Parathyroid adenoma (tissue), 2 donors: ENCODE data around the gene GAB4.
"Not testable (repeated sequence)": the region's sequence is repeated elsewhere in the genome, so short reads cannot be mapped to it uniquely, and the experiment has no call there.

Source experiments
- H2AFZ ChIP-seq: fragments of 300-600 bp; sonication (generic); one replicate; pipeline ENCODE4 v1.7.0; 2017; ENCODE audit warnings: antibody characterized with exemption, mild to moderate bottlenecking
- H3K27ac ChIP-seq: fragments of 300-600 bp; sonication (generic); one replicate; pipeline ENCODE4 v1.7.0; 2017
- H3K27me3 ChIP-seq: fragments of 300-600 bp; sonication (generic); one replicate; pipeline ENCODE4 v1.7.0; 2017; ENCODE audit warnings: low read length; ENCODE audit not compliant: control insufficient read depth, insufficient read depth
- H3K36me3 ChIP-seq: fragments of 300-600 bp; sonication (generic); one replicate; pipeline ENCODE4 v1.7.0; 2017; ENCODE audit warnings: low read length; ENCODE audit not compliant: control insufficient read depth, insufficient read depth
- H3K4me1 ChIP-seq: fragments of 300-600 bp; sonication (generic); one replicate; pipeline ENCODE4 v1.7.0; 2017; ENCODE audit warnings: control low read depth
- H3K4me2 ChIP-seq: fragments of 300-600 bp; sonication (generic); one replicate; pipeline ENCODE4 v1.7.0; 2017; ENCODE audit warnings: low read length
- H3K4me3 ChIP-seq: fragments of 300-600 bp; sonication (generic); one replicate; pipeline ENCODE4 v1.7.0; 2017; ENCODE audit warnings: low read depth, low read length
- H3K79me2 ChIP-seq: fragments of 300-600 bp; sonication (generic); one replicate; pipeline ENCODE4 v1.7.0; 2017; ENCODE audit warnings: control low read depth
- H3K9ac ChIP-seq: fragments of 300-600 bp; sonication (generic); one replicate; pipeline ENCODE4 v1.7.0; 2017; ENCODE audit warnings: mild to moderate bottlenecking
- H3K9me3 ChIP-seq: fragments of 300-600 bp; sonication (generic); one replicate; pipeline ENCODE4 v1.7.0; 2017; ENCODE audit warnings: low read length; ENCODE audit not compliant: control insufficient read depth
- CTCF ChIP-seq: fragments of 300-600 bp; sonication (generic); IDR thresholded peaks from one replicate; pipeline ENCODE4 v1.7.0; 2017; ENCODE audit warnings: antibody characterized with exemption, mild to moderate bottlenecking
- donor health status: primary hyperparathyroidism.

GAB4 gene

GRCh38 chr22:17046566-17047348, 38.7 kb upstream of the GAB4 start:
- Histone ChIP-seq H3K9me3 (no peaks in the 10 kb centered on the region), H3K36me3 (no peaks in the 10 kb centered on the region), H3K9ac (no peak overlapping the region), H3K27ac (no peak overlapping the region), H3K4me2 (no peak overlapping the region), H2AFZ (no peak overlapping the region), H3K27me3 (no peaks in the 10 kb centered on the region), H3K4me3 (no peak overlapping the region), H3K4me1 (no peaks in the 10 kb centered on the region), H3K79me2 (no peaks in the 10 kb centered on the region)
- no peak for TF ChIP-seq CTCF

DNA sequence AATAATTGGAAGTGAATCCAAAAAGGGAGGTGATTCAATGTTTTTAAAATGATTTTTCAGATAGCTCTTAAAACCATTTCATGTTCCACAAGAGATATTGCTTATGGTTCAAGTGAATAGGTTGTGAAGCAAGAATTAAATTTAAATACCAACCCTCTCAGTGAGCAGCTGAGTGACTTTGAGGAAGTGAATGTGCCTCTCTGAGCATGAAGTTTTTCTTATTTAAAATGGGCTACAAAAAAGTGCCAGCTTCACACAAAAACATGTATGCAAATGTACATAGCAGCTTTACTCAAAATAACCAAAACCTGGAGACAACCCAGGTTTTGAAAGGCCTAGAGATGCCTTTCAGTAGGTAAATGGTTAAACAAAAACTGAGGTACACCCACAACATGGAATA, 35.5 kb upstream of the GAB4 start:
- H2AFZ ChIP-seq: no peak overlapping the region
- H3K4me1 ChIP-seq: no peaks in the 10 kb centered on the region
- no peak overlapping the region for H3K9ac ChIP-seq
- TF ChIP-seq CTCF: no peak
- no peaks in the 10 kb centered on the region for H3K27me3 ChIP-seq
- no peak overlapping the region for H3K4me2 ChIP-seq
- H3K79me2 ChIP-seq: no peaks in the 10 kb centered on the region
- no peaks in the 10 kb centered on the region for H3K36me3 ChIP-seq
- no peaks in the 10 kb centered on the region for H3K9me3 ChIP-seq
- H3K27ac ChIP-seq: no peak overlapping the region
- no peak overlapping the region for H3K4me3 ChIP-seq

- H3K4me2 ChIP-seq: peak overlapping the region; percentile 73
- H2AFZ ChIP-seq: peak overlapping the region; percentile 80
- H3K9me3 ChIP-seq, H3K27me3 ChIP-seq, H3K36me3 ChIP-seq, H3K9ac ChIP-seq, H3K4me1 ChIP-seq, H3K79me2 ChIP-seq: not testable (repeated sequence)
- H3K27ac ChIP-seq: peak overlapping the region; percentile 70
- H3K4me3 ChIP-seq: peak overlapping the region; percentile 57
These were observed 29.1 kb upstream of the GAB4 start for GRCh38 chr22:17036842-17037711.

DNA sequence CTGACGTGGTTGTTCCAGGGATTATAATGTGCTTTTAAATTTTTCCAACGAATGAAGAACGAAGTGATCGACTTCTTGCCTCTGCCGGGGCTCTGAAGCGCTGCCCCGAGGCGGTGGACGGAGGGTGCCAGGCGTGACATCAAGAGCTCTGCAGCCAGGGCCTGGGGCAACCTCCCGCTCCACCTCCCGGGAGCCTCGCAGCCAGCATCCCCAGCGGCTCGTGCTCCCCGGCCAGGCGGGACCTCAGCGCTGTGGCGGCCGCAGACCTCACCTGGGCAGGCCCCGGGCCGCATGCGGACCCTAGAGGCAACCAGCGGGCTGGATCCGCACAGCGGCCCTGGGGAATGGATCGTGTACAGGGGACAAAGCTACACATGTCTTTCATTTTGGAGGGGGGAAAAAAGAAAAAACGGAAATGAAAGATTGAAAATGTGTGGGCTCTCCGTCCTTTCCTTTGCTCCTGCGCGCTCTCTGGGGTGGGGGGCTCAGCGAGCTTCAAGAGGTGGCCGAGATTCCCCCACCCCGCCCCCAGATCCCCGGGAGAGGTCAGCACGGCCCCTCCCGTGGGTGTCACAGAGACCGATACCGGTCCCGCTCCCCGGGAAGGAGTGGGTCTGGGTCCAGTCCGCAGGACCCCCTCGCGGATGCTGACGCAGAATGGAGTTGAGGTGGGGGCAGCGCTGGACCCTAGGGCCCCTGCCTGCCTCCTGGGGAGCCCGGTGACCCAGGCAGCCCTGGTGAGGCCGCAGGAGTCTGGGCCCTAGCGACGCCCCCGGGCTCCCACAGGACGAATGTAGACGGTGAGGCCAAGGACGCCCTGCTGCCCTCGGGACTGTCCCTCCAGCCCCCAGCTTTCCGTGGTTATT, 28.2 kb upstream of the GAB4 start:
- H3K27me3 ChIP-seq: not testable (repeated sequence)
- H3K27ac ChIP-seq: peak overlapping the region; percentile 70

DNA sequence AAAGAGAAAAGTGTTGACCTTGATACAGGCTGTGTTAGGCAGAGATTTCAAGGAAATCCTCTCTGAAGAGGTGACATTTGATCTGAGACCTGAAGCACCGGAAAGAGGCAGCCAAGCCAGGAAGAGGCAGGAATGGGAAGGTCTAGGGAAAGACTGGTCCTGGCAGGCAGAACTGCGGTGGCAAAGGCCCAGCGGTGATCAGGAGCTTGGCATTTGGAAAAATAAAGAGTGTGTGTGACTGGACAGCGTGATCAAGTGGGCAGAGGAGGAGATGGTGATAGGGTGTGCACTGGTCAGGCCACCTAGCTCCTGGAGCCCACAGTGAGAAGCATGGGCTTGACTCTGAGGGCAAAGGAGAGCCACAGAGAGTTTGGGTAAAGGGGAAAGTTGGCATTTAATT, 27.2 kb upstream of the GAB4 start:
- H3K27me3 ChIP-seq: no peaks in the 10 kb centered on the region
- no peaks in the 10 kb centered on the region for H3K36me3 ChIP-seq
- H3K9ac ChIP-seq: no peak overlapping the region
- H2AFZ ChIP-seq: peak overlapping the region; percentile 42
- no peaks in the 10 kb centered on the region for H3K79me2 ChIP-seq
- H3K4me1 ChIP-seq: no peaks in the 10 kb centered on the region
- no peak overlapping the region for H3K4me2 ChIP-seq
- H3K4me3 ChIP-seq: no peak overlapping the region
- no peak for TF ChIP-seq CTCF
- no peaks in the 10 kb centered on the region for H3K9me3 ChIP-seq
- H3K27ac ChIP-seq: no peak overlapping the region

More for the DNA sequence above, 28.2 kb upstream of the GAB4 start:
- not testable (repeated sequence) for H3K9me3 ChIP-seq, H3K4me1 ChIP-seq, H3K36me3 ChIP-seq, H3K9ac ChIP-seq, H3K79me2 ChIP-seq
- Histone ChIP-seq H3K4me2 (peak overlapping the region; percentile 73), H3K4me3 (peak overlapping the region; percentile 34), H2AFZ (peak overlapping the region; percentile 83)

GRCh38 chr22:17034532-17034931, 26.5 kb upstream of the GAB4 start:
- not testable (repeated sequence) for H3K9me3 ChIP-seq, H3K4me2 ChIP-seq, H3K27me3 ChIP-seq, H3K4me3 ChIP-seq, H3K27ac ChIP-seq, H3K4me1 ChIP-seq, H3K9ac ChIP-seq, H2AFZ ChIP-seq, H3K36me3 ChIP-seq, H3K79me2 ChIP-seq

- not testable (repeated sequence) for H3K4me3 ChIP-seq, H3K9me3 ChIP-seq, H3K4me1 ChIP-seq, H3K36me3 ChIP-seq, H3K79me2 ChIP-seq, H2AFZ ChIP-seq, H3K4me2 ChIP-seq, H3K9ac ChIP-seq, H3K27ac ChIP-seq, H3K27me3 ChIP-seq
These were observed 24.3 kb upstream of the GAB4 start for GRCh38 chr22:17032277-17032676.

DNA sequence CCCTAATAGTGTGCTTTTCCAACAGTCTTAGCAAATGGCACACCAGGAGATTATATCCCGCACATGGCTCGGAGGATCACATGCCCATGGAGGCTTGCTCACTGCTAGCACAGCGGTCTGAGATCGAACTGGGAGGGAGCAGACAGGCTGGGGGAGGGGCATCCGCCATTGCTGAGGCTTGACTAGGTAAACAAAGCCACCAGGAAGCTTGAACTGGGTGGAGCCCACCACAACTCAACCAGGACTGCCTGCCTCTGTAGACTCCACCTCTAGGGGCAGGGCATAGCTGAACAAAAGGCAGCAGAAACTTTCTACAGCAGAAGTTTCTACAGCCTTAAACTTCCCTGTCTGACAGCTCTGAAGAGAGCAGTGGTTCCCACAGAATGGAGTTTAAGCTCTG, 16.4 kb upstream of the GAB4 start:
- H2AFZ ChIP-seq, H3K9ac ChIP-seq, H3K27me3 ChIP-seq, H3K4me1 ChIP-seq, H3K9me3 ChIP-seq, H3K36me3 ChIP-seq, H3K4me2 ChIP-seq, H3K27ac ChIP-seq, H3K79me2 ChIP-seq, H3K4me3 ChIP-seq: not testable (repeated sequence)
